GM21423 (cell line): Measurements from ENCODE around the gene SKAP1.

Experiments used
- ATAC-seq: cut with Tn5 transposase; IDR thresholded peaks from one replicate; pipeline ENCODE4 v1.9.1; 2021; ENCODE audit warnings: mild to moderate bottlenecking, moderate library complexity; ENCODE audit not compliant: unreplicated experiment

SKAP1 gene

DNA sequence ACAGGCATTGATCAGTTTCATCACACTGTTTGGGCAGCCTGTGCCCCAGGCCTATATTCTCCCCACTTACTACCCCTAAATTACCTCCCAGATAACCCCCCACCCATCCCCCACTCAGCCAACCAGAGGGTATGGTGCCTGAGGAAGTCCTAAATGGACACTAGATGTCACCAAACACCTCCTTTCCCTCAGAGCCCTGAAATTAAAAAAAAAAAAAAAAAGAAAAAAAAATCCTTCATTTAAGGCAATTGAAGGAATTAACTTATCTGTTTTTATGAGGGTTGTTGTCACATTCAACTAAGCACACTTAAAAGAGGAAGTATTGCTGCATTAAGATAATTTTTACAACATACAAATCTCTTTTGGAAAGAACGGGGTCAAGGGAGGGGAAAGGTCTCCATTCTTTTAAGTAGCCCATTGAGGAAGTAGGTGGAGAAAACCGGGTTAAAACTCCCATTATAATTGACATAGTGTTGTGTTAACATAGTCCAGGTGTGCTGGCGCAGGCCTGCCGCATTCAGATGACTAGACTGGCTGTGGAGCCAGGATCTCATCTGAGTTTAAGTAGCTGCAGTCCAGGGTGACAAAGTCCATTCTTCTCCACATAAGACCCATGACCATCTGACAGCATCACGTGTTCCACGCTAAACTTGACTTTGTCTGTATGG is 276.2 kb downstream of the SKAP1 start:
- no peak for ATAC-seq

DNA sequence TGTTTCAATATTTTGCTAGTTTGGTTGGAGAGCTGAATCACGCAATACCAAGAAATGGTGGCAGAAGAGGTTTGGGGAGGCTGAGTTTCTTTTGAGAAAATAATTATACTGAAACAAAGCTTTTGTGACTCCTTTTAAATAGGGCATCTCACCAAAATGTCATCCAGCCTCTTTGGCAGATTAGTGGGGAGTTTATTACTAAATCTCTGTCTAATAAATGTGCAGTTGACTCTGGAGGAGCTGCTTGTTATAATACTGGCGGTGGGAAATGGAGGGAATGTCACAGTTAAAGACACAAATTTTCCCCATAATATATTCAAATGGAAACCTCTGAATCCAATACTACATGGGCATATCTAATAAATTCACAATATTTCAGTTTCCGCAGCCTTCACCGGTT is 277.7 kb downstream of the SKAP1 start:
- no peak for ATAC-seq

DNA sequence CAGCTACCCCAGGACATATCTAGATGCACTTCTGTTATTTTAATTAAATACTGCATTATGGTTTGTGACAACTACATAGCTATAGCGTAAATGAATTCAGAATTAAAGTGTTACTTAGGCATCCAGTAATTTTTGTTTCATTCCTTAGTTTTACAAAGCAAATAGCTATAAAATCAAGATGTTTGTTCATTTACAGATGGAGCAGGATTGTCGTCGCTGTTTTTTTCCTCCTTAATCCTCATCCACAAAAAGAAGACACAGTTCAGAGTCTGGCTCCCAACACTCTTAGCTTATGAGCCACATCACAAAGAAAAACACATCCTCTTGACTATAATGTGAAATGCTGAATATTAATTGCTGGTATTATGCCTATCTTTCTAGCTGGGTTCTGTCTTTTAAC is 278.8 kb downstream of the SKAP1 start:
- no peak for ATAC-seq

DNA sequence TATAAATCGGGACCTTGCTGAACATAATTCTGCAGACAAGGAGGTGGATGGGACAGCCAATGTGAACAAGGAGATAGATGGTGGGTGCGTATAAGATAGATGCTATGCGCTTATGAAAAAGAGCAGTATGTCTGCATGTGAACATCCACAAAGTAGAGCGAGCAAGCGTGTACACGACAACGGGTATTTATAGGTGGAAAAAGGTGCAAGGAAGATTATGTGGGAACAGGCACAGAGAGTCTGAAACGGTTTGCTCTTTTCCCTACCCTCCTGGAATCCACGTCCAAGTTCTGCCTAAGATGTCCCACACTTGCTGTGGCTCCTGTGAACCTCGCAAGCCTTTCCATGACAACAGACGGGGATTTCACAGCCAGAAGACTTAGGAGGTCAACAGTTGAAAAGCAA is 279.4 kb downstream of the SKAP1 start:
- no peak for ATAC-seq

DNA sequence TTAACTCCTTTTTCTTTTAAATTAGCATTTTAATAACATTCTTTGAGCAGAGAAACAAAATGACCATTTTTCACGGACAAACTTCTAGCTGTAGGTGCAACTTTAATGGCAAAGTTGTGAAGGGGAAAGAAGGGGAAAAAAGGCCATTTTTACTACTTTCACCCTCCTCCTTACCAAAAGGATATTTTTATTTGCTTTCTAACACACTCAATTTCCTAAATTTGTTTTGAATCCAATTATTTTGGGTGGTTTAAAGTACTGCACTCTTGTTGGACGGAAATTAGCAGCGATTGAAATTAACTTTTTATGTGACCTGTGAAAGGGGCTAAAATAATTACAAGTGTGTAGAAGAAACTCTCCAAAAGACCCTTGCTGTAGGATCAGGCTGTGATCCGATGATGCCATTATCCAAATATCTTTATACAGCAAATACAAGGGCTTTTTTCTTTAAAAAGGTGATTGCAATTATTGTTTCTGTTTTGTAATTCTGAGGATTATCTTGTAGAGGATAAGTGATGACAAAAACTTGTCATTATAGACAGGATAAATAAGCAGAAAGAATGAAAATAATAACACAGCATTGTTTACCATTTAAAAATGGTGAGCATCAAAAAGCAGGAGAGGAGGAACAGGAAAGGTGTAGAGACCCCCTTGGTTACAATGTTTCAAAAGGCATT is 280.1 kb downstream of the SKAP1 start:
- no peak for ATAC-seq

DNA sequence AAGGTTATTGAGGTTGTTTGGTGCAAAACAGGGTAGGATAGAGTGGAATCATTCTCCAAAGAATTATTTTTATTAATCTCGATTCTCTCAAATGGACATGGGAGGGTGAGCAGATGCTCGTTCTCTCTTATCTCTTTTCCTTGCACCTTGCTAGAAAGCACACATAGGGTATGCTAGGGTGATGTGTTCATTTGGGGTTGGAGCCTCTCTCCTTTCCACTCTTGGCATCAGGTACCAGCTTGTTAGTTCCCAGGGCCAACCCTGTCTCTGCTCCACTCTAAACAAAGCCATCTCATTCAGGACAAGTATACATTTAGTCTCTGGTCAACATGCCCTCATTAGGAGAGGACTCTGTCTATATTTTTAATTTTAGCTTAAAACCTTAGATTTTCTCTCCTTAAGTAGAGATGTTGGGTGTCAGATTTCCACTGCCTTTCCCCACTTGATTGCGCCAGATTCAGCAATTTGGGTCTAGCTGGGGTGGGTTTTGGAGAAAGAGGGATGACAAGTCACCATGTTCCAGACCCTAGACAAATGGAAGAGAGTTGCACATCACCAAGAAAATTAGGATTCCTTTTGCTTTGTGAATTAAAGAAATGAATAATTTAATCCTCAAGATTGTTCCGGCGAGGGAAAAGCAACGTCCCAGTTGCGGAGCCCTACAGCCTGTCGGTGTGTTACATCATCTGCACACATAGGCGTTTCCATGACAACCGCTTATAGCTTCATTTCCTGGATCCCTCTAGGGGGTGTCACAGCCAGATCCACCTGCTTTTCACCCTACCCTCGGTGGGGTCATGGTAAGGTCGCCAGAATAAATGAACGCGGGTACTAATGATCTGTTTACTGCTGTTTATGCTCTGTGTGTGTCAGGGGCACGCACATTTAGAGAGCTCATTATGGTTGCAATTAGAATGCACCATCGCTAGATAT is 280.9 kb downstream of the SKAP1 start:
- ATAC-seq = no peak

DNA sequence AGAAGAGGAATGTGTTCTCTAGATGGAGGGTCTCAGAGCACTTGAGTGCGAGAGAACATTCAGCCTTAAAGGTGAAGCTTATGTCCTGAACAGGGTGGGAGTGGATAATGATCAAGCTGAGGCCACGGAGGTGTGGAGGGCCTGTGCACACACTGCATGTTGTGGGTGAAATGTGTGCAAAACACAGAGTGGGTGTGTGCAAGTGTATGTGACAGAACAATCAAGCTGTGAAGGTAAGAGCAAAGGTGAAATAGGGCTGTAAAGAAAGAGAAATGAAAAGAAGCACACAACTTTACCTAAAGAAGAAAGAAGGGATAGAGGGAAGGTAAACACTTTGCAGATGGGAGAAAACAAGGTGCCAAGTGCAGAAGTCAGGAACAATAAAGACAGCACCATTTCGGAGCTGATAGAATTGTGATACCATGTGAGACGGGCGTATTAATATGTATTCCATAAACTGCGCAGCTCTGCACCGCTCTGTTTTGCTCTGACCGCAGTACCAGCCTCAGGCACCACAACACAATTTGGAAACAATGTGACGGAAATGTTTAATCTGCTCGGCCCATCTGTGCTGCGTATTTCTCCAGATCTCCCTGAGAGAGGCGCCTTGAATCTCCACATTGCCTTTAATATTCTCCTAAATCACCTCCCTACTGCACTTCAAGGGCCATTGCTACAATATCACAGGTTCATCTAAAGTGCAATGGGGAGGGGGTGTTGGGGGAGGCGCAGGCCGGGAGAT is 281.8 kb downstream of the SKAP1 start:
- no peak for ATAC-seq

DNA sequence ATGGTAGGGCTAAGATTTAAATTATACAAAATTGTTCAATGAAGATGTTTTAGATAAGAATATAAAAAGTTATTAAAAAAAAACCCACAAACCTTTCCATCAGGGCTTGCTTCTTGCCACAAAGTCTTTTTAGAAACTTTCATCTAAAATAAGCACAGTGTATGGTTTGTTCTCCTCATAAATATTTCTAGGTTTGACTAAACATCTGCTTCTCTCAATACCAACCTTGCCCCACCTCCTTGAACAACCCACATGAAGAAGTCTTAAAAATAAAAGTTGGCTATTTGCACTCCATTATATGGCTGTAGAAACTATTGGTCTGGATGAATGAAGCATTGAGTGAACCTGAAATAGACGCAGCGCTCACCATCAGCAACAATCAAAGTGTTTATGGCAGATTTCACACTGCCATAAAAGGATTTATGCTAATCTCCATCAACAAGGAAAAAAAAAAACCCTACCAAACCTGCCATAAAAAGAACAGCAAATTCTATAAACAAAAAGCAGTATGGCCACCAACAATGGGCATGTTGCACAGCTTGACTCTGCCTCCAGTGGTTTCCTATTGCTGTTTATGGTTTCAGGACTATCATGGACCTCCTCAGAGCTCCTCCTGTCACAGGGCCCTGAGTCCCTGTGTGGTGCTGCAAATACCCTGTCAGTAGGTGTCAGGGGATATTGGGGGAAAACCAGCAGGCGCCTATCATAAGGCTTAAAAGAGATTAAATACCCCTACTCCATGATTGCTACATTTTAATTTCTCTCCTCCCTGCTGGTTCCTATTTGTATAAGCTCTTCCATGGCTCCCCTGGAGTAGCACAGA is 284.8 kb downstream of the SKAP1 start:
- ATAC-seq = no peak

DNA sequence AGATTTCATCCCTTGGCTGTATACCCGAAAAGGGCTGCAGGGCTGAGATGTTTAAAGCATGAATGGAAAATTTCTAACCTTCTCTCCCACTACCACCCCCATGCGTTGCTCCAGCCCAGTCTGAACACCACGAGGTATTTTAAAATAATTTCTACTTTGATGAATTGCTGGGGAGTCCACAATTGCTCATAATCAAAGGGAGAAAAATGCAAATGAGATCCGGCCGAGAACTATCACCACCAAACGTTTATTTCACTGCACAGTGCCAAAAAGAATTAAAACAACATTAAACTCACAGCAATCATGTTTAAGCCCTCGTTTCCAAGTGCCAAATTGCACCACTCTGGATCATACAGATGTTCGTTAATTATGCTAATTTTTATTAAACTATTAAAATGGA is 285.8 kb downstream of the SKAP1 start:
- no peak for ATAC-seq

DNA sequence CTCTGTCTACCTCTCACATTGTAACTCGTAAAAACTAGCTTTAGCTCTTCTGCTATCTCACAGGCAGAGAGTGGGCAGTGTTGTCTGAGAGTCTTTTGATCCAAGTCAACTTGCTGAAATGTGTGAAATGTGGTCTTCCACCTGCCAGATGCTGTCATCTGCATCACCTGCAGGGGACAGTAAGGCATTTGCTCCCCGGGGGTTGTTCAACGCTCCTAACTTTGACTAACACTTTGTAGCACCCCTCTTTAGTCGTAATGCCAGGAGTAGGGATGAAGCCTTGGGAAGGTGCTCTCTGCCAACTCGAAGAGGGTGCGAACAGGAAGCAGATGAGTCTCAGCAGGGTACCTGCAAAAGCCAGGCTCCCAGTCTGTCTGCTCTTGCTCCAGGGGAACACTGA is 286.4 kb downstream of the SKAP1 start:
- no peak for ATAC-seq

DNA sequence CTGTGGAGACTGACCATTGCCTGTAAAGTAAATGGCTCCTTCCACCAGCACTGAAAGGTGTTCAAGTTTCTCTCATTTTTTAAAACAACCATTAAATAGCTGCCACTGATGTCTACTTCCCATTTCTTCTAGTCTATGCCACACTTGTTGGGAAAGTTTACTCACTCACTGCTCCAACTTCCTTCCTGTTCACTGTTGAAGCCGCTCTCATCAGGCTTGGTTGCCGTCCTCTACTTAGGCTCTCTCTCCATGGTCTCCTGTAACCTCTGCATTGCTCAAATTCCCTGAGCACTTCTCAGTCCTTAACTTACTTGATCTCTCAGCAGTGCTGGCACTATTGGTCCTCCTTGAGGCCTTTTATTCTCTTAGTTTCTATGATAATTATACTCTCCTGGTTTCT is 290.1 kb downstream of the SKAP1 start:
- no peak for ATAC-seq

DNA sequence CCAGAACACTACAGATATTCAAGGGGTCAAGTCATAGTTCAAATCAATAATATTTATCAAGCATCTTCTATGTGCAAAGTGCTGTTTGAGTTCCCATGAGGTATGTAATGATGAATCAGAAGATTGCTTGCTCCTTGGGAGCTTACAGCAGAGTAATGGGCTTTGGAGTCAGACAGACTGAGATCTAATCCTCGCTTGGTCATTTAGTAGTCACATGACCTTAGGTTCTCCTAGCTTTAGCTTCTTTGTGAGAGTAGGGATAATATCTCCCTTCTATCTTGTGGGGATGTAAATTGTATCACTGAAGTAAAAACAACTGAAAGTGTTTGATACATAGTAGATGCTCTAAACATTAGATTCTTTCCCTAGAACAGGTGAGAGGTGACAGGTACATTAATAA is 292.4 kb downstream of the SKAP1 start:
- no peak for ATAC-seq

DNA sequence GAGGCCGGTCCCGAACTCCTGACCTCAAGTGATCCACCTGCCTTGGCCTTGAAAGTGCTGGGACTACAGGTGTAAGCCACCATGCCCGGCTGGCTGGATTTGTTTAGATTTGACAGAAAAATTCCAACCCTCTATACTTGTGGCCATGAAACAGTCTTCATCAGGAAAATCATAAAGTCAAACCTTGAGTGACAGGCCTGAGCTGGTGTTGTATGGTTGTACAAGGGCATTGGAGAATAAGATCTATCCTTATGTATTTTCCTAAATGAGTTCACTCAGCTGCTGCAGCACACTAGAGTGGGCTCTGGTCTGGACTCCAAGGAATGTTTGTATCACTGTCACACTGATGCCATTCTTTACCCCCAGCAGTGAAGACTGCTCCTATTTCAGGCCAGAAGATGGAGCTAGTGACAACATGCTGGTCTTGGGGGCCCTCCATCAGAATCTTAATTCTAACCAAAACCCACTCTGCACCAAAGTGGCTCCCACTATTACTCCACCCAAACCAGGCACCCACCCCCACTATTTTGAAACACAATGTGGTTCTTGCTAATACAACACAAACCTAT is 295.0 kb downstream of the SKAP1 start:
- no peak for ATAC-seq

DNA sequence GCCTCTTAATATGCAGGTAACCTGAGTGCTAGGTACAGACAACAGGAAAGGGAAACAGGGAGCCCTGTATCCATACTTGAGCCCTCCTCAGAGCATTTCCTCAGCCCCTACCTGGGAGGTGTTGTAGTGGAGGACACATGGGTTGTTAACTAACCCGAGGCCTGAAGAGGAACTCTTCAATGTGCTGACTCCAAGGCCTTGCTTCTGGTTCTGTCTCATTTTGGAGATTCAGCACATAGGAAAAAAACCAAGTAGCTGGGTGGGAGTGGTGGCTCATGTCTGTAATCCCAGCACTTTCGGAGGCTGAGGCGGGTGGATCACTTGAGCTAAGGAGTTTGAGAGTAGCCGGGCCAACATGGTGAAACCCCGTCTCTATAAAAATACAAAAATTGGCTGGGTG is 297.6 kb downstream of the SKAP1 start:
- no peak for ATAC-seq

DNA sequence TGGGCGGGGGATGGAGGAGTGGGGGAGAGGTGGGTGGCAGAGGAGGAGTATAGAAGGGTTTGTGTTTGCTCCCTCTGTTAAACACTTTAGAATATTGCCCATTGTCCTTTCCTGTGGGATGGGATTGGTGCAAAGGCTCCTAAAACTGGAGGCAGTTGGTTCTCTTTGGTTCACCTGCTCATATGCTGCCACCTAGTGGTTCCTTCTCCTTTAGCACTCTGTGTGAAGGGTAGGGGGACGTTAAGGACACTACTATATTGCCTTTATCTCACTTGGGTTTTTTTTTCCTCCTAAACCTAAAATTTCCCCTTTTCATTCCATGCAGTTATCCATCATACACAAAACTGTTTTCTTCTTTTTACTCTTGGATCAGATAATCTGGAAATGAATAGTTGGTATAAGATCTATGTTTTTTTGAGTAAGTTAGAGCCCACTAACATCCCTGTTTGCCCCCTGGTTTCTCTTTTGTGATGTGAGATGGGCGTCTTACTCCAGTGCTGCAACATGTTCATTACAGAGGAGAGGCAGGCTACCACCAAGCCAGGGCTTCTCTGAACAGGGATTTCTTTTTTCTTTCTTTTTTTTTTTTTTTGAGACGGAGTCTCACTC is 298.7 kb downstream of the SKAP1 start:
- ATAC-seq = no peak

DNA sequence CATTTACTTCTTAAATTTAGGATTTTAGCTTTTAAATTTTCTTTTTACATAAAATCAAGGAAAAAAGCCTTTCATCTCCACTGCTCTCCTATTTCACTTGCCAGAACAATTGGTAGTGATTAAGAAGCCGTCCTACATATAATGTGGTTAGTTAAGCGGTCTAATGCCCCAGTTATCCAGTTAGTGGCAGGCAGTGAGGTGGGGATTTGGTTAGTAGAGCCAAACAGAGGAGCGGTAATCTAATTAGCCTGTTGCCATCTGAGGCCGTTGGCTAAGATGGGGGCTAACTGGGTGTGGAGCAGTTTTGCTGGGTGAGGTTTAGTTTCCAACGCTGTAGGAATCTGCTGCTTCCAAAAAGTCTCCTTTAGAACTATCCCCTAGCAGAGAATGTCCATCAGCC is 300.0 kb downstream of the SKAP1 start:
- no peak for ATAC-seq

DNA sequence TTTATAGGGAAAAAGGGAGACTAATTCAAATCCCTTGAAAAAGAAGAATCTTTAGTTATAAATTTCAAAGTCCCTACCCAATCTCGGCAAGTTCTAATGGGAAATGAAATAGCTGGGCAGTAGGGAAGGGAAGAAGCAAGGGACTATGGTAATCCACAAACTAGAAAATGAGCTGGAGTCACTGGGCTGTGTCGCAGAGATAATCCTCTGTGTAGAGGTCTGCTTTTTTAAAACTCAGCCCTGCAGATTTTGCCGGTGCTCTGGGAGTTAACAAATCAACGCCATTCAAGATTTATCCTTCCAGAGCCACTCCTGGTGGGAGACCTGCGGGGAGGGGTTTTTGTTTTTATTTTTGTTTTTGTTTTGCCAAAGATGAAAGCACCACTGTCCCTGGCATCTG is 301.6 kb downstream of the SKAP1 start:
- no peak for ATAC-seq

DNA sequence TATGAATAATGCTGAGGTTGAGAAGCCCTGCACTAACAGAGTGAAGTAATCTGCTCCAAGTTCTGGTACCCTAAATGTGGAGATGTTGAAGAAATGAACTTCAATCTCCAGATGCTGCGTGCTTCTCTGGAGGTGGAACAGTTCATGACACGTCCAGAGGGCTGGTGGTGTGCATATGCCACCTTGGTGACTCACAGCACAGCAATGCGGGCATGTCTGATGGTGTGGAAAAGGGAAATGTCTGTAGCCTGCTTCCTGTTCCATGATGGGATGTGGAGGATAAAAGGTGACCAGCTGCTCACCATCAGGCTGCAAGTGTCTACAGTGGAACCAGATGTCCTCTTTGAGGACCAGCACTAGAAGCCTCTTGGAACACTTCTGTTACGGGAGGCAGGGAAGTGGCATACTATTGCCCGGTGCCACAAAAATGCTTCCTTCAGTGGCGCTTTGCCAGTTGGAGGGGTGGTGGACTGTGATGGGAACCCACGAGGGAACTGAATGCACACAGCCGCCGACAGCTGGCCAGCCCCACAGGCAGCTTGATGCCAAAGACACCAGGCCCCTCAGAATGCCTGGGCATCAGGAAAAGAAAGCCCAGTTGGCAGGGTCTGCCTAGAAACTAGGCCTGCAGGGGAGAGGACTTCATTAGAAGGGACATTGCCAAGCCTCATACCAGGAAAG is 302.5 kb downstream of the SKAP1 start:
- no peak for ATAC-seq

DNA sequence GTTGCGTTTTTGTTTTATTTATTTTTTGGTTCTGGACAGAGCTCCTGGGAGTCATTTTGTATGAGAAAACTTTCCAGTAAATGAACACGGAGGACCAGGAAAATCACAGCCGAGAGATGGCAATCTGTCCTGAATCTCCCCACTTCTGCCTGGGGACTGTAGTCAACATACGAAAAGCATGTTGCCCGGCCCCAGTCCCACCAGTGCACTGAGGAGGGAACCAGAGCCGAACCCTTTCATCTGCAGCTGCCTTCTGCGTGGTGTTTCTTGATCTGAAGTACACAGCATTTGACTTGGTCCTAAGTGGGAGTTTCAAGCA is 303.5 kb downstream of the SKAP1 start:
- ATAC-seq = no peak
